ENCODE data around the gene VAV3.

DNA sequence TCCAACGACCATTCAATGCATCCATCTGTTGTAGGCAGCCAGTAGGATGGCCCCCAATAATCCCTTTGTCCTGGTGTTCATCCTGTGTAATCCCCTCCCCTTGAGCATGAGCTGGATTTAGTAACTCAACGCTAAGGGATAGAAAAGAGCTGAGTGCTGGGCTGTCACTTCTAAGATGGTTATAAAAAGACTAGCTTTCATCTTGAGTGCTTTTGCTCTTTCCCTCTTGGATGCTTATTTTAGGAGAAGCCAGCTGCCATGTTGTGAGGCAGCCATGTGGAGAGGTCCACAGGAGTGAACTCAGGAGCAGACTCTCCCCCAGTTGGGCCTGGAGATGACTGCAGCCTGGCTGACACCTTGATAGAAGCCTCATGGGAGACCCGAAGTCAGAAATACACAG lies 401.5 kb downstream of the VAV3 start:
- TF ChIP-seq FOXK2 (IDR thresholded peaks at IDR 0.05) (no peak), REST (IDR thresholded peaks at IDR 0.05; ENCODE audit: low read depth, low read length) (no peak), RAD21 (IDR thresholded peaks at IDR 0.05; ENCODE audit: insufficient read depth, low read depth, low read length) (no peak), TAF1 (IDR thresholded peaks at IDR 0.05; ENCODE audit: borderline replicate concordance, low read depth, low read length) (no peak), FOS (IDR thresholded peaks at IDR 0.05; ENCODE audit: borderline replicate concordance, extremely low read depth, insufficient read length) (no peak), JUND (IDR thresholded peaks at IDR 0.05; ENCODE audit: low read depth, low read length) (no peak), HDAC2 (IDR thresholded peaks at IDR 0.05) (no peak), MTA2 (IDR thresholded peaks at IDR 0.05; ENCODE audit: low read depth) (no peak), NBN (IDR thresholded peaks at IDR 0.05) (no peak)
- TF ChIP-seq, protein P1, sequence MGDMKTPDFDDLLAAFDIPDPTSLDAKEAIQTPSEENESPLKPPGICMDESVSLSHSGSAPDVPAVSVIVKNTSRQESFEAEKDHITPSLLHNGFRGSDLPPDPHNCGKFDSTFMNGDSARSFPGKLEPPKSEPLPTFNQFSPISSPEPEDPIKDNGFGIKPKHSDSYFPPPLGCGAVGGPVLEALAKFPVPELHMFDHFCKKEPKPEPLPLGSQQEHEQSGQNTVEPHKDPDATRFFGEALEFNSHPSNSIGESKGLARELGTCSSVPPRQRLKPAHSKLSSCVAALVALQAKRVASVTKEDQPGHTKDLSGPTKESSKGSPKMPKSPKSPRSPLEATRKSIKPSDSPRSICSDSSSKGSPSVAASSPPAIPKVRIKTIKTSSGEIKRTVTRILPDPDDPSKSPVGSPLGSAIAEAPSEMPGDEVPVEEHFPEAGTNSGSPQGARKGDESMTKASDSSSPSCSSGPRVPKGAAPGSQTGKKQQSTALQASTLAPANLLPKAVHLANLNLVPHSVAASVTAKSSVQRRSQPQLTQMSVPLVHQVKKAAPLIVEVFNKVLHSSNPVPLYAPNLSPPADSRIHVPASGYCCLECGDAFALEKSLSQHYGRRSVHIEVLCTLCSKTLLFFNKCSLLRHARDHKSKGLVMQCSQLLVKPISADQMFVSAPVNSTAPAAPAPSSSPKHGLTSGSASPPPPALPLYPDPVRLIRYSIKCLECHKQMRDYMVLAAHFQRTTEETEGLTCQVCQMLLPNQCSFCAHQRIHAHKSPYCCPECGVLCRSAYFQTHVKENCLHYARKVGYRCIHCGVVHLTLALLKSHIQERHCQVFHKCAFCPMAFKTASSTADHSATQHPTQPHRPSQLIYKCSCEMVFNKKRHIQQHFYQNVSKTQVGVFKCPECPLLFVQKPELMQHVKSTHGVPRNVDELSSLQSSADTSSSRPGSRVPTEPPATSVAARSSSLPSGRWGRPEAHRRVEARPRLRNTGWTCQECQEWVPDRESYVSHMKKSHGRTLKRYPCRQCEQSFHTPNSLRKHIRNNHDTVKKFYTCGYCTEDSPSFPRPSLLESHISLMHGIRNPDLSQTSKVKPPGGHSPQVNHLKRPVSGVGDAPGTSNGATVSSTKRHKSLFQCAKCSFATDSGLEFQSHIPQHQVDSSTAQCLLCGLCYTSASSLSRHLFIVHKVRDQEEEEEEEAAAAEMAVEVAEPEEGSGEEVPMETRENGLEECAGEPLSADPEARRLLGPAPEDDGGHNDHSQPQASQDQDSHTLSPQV (IDR thresholded peaks at IDR 0.05) = no peak
- TF ChIP-seq, protein P2, sequence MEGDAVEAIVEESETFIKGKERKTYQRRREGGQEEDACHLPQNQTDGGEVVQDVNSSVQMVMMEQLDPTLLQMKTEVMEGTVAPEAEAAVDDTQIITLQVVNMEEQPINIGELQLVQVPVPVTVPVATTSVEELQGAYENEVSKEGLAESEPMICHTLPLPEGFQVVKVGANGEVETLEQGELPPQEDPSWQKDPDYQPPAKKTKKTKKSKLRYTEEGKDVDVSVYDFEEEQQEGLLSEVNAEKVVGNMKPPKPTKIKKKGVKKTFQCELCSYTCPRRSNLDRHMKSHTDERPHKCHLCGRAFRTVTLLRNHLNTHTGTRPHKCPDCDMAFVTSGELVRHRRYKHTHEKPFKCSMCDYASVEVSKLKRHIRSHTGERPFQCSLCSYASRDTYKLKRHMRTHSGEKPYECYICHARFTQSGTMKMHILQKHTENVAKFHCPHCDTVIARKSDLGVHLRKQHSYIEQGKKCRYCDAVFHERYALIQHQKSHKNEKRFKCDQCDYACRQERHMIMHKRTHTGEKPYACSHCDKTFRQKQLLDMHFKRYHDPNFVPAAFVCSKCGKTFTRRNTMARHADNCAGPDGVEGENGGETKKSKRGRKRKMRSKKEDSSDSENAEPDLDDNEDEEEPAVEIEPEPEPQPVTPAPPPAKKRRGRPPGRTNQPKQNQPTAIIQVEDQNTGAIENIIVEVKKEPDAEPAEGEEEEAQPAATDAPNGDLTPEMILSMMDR (IDR thresholded peaks at IDR 0.05 in 2 of 3, conservative IDR thresholded peaks at IDR 0.05 in 1 of 3; ENCODE audit: control insufficient read depth in 2 of 3, extremely low read depth in 1 of 3, insufficient read depth in 1 of 3, low read depth in 3 of 3, low read length in 3 of 3) = no peak
- TF ChIP-seq, protein P3, sequence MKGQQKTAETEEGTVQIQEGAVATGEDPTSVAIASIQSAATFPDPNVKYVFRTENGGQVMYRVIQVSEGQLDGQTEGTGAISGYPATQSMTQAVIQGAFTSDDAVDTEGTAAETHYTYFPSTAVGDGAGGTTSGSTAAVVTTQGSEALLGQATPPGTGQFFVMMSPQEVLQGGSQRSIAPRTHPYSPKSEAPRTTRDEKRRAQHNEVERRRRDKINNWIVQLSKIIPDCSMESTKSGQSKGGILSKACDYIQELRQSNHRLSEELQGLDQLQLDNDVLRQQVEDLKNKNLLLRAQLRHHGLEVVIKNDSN (IDR thresholded peaks at IDR 0.05; ENCODE audit: borderline replicate concordance, extremely low read length, insufficient read depth, low read depth, low read length) = no peak

Measured in GM12878 (cell line).